ENCODE data around the gene ARSG. TPM values are rescaled to one million over a fixed set of nuclear protein-coding genes. Genes with fewer than 3 reads are reported as not detected.

Gene ARSG
- total RNA-seq, 2 experiments from 2014 or later = 26.1 to 53.0 TPM

DNA sequence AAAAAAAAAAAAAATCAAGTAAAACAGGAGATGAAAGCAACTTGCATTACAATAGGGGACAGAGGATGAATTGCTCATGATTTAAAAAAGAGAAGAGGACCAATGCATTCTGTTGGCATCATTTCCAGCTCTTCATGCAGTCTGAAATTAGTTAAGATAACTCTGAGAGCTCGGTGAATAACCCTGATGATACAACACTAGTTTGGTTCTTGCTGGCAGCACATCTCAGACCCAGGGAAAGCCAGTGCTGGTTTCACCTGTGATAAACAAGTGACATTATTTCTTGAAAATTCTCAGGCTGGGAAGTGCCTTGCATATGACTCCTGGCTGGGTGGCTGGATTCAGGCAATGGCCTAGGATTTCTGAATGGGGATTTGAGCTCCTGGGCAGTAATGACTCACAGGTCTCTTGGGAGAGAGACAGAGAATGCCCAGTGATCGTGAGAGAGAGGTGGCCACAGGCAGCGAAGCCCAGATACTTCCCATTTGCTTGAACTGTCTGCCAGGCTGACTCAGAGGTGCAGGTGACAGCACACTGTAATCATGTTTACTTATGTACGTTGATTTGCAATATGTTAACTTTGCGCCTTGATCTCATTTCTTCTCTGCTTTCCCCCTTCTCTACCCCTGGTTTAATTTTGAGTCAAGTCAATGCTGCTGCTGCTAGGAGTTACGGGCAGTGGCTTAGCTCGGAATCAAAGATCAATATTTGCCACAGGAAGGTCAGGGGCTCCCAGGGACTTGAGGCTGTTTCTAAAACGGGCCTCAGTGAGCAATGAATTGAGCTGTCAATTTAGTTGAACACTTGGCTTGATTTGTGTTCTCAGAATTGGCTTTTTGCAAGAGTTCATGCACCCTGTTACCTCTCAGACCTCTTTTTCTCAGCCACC, 27.1 kb downstream of the ARSG start:
- no peak for TF ChIP-seq EZH2phosphoT487 (IDR thresholded peaks at IDR 0.05; ENCODE audit: borderline replicate concordance, low read depth, low read length)
- TF ChIP-seq, protein P1, sequence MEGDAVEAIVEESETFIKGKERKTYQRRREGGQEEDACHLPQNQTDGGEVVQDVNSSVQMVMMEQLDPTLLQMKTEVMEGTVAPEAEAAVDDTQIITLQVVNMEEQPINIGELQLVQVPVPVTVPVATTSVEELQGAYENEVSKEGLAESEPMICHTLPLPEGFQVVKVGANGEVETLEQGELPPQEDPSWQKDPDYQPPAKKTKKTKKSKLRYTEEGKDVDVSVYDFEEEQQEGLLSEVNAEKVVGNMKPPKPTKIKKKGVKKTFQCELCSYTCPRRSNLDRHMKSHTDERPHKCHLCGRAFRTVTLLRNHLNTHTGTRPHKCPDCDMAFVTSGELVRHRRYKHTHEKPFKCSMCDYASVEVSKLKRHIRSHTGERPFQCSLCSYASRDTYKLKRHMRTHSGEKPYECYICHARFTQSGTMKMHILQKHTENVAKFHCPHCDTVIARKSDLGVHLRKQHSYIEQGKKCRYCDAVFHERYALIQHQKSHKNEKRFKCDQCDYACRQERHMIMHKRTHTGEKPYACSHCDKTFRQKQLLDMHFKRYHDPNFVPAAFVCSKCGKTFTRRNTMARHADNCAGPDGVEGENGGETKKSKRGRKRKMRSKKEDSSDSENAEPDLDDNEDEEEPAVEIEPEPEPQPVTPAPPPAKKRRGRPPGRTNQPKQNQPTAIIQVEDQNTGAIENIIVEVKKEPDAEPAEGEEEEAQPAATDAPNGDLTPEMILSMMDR (conservative IDR thresholded peaks at IDR 0.05; ENCODE audit: low read length) = no peak
- H3K79me2 ChIP-seq (ENCODE audit: insufficient read depth, low read depth, low read length) = no peaks in the 10 kb centered on the region
- no peak overlapping the region for H3K4me3 ChIP-seq (ENCODE audit: low read depth, low read length, poor library complexity, severe bottlenecking)
- H2AFZ ChIP-seq (ENCODE audit: low read length) = no peak overlapping the region
- no peaks in the 10 kb centered on the region for H3K9me2 ChIP-seq (ENCODE audit: insufficient read depth, low read length)
- no peak overlapping the region for H3K27ac ChIP-seq (ENCODE audit: low read depth, low read length, poor library complexity, severe bottlenecking)
- DNase-seq (ENCODE audit: low spot score) = no peak
- H4K20me1 ChIP-seq (ENCODE audit: insufficient read depth, low read length) = no peaks in the 10 kb centered on the region
- no TSS peak for BruUV-seq (replicated peaks)
- intact Hi-C loops (cut with micrococcal nuclease; ENCODE audit: unreplicated experiment) = no loop called here
- CTCF ChIA-PET (ENCODE audit: unreplicated experiment) = interaction anchor here (0.7 to 1.2 kb wide), 2 partner anchors 31 to 81 kb away, joined by 3 read pairs; no protein-coding TSS in a partner anchor
- H3K4me1 ChIP-seq (ENCODE audit: insufficient read depth, low read length, poor library complexity, severe bottlenecking) = peaks cover 21% of the 10 kb centered on the region
- no peaks in the 10 kb centered on the region for H3K9me3 ChIP-seq (ENCODE audit: low read length)
- POLR2A ChIA-PET = interaction anchor here (0.6 to 2.5 kb wide), 14 partner anchors 8 to 1847 kb away, joined by 3 to 9 read pairs (median 4); no protein-coding TSS in a partner anchor
- no peaks in the 10 kb centered on the region for H3K36me3 ChIP-seq (ENCODE audit: insufficient read depth, low read length)
- peak overlapping the region; percentile 37 for H3K4me2 ChIP-seq (ENCODE audit: low read length)

DNA sequence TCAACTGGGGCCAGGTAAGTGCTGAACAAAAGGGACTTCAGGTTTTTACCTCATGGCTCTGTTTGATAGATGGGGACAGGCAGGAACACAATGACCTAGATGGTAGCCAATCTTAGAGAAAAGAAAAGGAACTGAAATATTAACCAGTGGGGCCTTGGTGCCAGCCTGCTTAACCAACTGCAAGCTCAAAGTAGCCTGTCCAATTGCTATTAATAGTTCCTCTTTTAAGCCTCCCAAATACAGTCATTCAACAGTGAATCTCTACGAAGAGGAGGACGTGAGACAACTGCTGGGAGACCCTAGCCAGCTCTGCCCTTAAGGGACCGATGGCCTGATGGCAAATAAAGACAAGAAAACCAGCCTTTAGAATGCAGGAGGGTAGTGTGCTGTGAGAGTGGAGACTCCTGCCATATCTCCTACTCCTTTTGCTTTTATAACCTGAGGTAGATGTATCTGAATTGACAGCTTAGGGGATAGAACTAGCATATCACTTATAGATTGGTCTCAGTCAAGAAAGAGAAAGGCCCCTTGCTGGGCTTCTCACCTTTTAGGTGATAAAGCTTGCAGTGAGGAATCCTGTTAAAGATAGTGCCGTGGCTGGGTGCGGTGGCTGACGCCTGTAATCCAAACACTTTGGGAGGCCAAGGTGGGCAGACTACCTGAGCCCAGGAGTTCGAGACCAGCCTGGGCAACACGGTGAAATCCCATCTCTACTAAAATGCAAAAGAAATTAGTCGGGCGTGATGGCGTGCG, 28.3 kb downstream of the ARSG start:
- Histone ChIP-seq H3K36me3 (ENCODE audit: insufficient read depth, low read length) (no peaks in the 10 kb centered on the region), H3K27ac (ENCODE audit: low read depth, low read length, poor library complexity, severe bottlenecking) (no peak overlapping the region), H4K20me1 (ENCODE audit: insufficient read depth, low read length) (no peaks in the 10 kb centered on the region), H3K9me2 (ENCODE audit: insufficient read depth, low read length) (no peaks in the 10 kb centered on the region), H2AFZ (ENCODE audit: low read length) (no peak overlapping the region), H3K4me2 (ENCODE audit: low read length) (peak overlapping the region; percentile 37), H3K4me1 (ENCODE audit: insufficient read depth, low read length, poor library complexity, severe bottlenecking) (peaks cover 21% of the 10 kb centered on the region), H3K9me3 (ENCODE audit: low read length) (no peaks in the 10 kb centered on the region), H3K79me2 (ENCODE audit: insufficient read depth, low read depth, low read length) (no peaks in the 10 kb centered on the region), H3K4me3 (ENCODE audit: low read depth, low read length, poor library complexity, severe bottlenecking) (no peak overlapping the region)
- CTCF ChIA-PET (ENCODE audit: unreplicated experiment) = interaction anchor here (0.7 to 1.0 kb wide), 2 partner anchors 21 to 79 kb away, joined by 3 read pairs; no protein-coding TSS in a partner anchor
- POLR2A ChIA-PET = interaction anchor here (0.7 to 2.5 kb wide), 9 partner anchors 9 to 178 kb away, joined by 3 to 9 read pairs (median 5); no protein-coding TSS in a partner anchor
- peak; percentile 48 for DNase-seq (ENCODE audit: low spot score)
- no TSS peak for BruUV-seq (replicated peaks)
- intact Hi-C loops (cut with micrococcal nuclease; ENCODE audit: unreplicated experiment) = no loop called here
- no peak for TF ChIP-seq EZH2phosphoT487 (IDR thresholded peaks at IDR 0.05; ENCODE audit: borderline replicate concordance, low read depth, low read length)
- TF ChIP-seq, protein P1 (conservative IDR thresholded peaks at IDR 0.05; ENCODE audit: low read length) = no peak
